GM12878 (cell line): ENCODE measurements around the gene MYO16.

Experiments
- BRCA1 ChIP-seq: IDR thresholded peaks from 2 replicates; pipeline ENCODE4 v1.6.1; 2011; ENCODE audit warnings: low read depth, low read length, improper control_type of control experiment
- CTCF ChIP-seq, 3 experiments: IDR thresholded peaks in 2 of 3; conservative IDR thresholded peaks in 1 of 3; 2 replicates each; pipeline ENCODE4 v1.5.1; 2011; ENCODE audit warnings: low read depth in 3 of 3, low read length in 3 of 3, mild to moderate bottlenecking in 3 of 3, control low read depth in 2 of 3, moderate library complexity in 2 of 3, inconsistent platforms in 1 of 3, mixed read lengths in 1 of 3; ENCODE audit not compliant: control insufficient read depth in 2 of 3, insufficient read depth in 1 of 3; ENCODE audit errors: extremely low read depth in 1 of 3
- MEF2B ChIP-seq: fragments of 450-650 bp; IDR thresholded peaks from 2 replicates; pipeline ENCODE4 v1.6.1; 2018; ENCODE audit warnings: mild to moderate bottlenecking, moderate library complexity; ENCODE audit not compliant: partially characterized antibody, poor library complexity, severe bottlenecking
- PKNOX1 ChIP-seq: fragments of 450-650 bp; IDR thresholded peaks from 2 replicates; pipeline ENCODE4 v1.6.1; 2016; ENCODE audit warnings: mild to moderate bottlenecking
- POLR2A ChIP-seq: IDR thresholded peaks from 2 replicates; pipeline ENCODE4 v1.6.1; 2011; ENCODE audit warnings: low read depth, mild to moderate bottlenecking, low read length
- RAD21 ChIP-seq: IDR thresholded peaks from 2 replicates; pipeline ENCODE4 v1.6.1; 2011; ENCODE audit warnings: mild to moderate bottlenecking, low read depth, low read length, moderate library complexity; ENCODE audit not compliant: insufficient read depth

GRCh38 chr13:108705031-108705430, 75.6 kb downstream of the MYO16 start:
- TF ChIP-seq RAD21 (no peak), BRCA1 (no peak), CTCF (IDR thresholded peaks at IDR 0.05 in 2 of 3, conservative IDR thresholded peaks at IDR 0.05 in 1 of 3; ENCODE audit: control insufficient read depth in 2 of 3, extremely low read depth in 1 of 3, insufficient read depth in 1 of 3, low read depth in 3 of 3, low read length in 3 of 3) (no peak), PKNOX1 (no peak), MEF2B (no peak), POLR2A (no peak)
